Suprapubic skin (tissue), 4 donors: Measurements from ENCODE around the gene SRSF3. TPM values are rescaled to one million over a fixed set of nuclear protein-coding genes. Genes with fewer than 3 reads are reported as not detected.

Experiments used
- DNase-seq, 2 donors: peaks; one replicate each; pipeline ENCODE4 v3.0.0-alpha.2; 2019; ENCODE audit warnings: low spot score in 2 of 2
- H3K27ac ChIP-seq: fragments of 200-600 bp; sonication (generic); one replicate; pipeline ENCODE4 v1.5.1; 2019
- H3K27me3 ChIP-seq: fragments of 200-600 bp; sonication (generic); one replicate; pipeline ENCODE4 v1.5.1; 2019
- H3K36me3 ChIP-seq: fragments of 200-600 bp; sonication (generic); one replicate; pipeline ENCODE4 v1.5.1; 2019
- H3K4me1 ChIP-seq: fragments of 200-600 bp; sonication (generic); one replicate; pipeline ENCODE4 v1.5.1; 2019
- H3K4me3 ChIP-seq: fragments of 200-600 bp; sonication (generic); one replicate; pipeline ENCODE4 v1.5.1; 2019; ENCODE audit warnings: mild to moderate bottlenecking
- H3K9me3 ChIP-seq: fragments of 200-600 bp; sonication (generic); one replicate; pipeline ENCODE4 v1.5.1; 2019
- EP300 ChIP-seq: sonication (generic); formaldehyde crosslinking; IDR thresholded peaks from one replicate; pipeline ENCODE4 v1.6.1; 2017; ENCODE audit warnings: antibody characterized with exemption
- POLR2A ChIP-seq, 2 donors: fragments of 450-650 bp; IDR thresholded peaks; one replicate each; pipeline ENCODE4 v1.6.1; 2017; ENCODE audit warnings: antibody characterized with exemption in 2 of 2, mild to moderate bottlenecking in 2 of 2, moderate library complexity in 2 of 2
- POLR2AphosphoS5 ChIP-seq, 3 donors: sonication (generic); formaldehyde crosslinking; IDR thresholded peaks; one replicate each; pipeline ENCODE4 v1.6.1; 2017; ENCODE audit warnings: antibody characterized with exemption in 3 of 3
- WGBS: methylation state at CpG from one replicate; pipeline ENCODE4 v1.1.5; 2018; 5-methylcytosine and 5-hydroxymethylcytosine counted together
- total RNA-seq, 4 donors: library from RNA; depleted of rRNA; stranded (reverse); fragments of >200 nt; gene quantifications; one replicate each; pipeline ENCODE4 v1.1.0, GENCODE V29; 2016
- TF ChIP-seq, protein P1 (sequence below), 2 donors: fragments of 200-600 bp in 1 of 2; fragments of 450-650 bp in 1 of 2; sonication (generic) in 1 of 2; IDR thresholded peaks; one replicate each; pipeline ENCODE4 v1.5.1; 2016 to 2019; ENCODE audit warnings: antibody characterized with exemption in 2 of 2, mild to moderate bottlenecking in 1 of 2, moderate library complexity in 1 of 2

SRSF3 gene
- total RNA-seq, 4 donors from 2014 or later: 152 to 180 (median 167) TPM

DNA sequence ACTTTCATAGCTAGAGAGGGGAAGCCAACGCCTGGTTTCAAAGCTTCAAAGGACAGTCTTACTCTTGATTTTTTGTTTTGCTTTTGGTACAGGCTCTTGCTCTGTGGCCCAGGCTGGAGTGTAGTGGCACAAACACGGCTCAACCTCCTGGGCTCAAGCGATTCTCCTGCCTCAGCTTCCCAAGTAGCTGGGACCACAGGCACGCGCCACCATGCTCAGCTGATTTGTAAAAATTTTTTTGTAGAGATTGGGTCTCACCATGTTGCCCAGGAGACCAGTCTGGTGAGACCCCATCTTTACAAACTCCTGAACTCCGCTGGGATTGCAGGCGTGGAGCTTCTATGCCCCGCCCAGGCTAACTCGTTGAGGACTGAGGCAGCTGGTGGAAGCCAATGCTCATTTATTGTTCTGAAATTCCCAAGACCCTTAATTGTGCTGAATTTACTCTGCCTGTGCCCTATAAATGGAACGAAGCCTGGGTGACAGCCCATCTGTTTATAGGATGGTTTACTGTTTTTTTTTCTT, 18.0 kb downstream of the SRSF3 start:
- TF ChIP-seq EP300 (no peak), POLR2AphosphoS5 (IDR thresholded peaks at IDR 0.05) (no peak), POLR2A (IDR thresholded peaks at IDR 0.05) (no peak)
- TF ChIP-seq, protein P1, sequence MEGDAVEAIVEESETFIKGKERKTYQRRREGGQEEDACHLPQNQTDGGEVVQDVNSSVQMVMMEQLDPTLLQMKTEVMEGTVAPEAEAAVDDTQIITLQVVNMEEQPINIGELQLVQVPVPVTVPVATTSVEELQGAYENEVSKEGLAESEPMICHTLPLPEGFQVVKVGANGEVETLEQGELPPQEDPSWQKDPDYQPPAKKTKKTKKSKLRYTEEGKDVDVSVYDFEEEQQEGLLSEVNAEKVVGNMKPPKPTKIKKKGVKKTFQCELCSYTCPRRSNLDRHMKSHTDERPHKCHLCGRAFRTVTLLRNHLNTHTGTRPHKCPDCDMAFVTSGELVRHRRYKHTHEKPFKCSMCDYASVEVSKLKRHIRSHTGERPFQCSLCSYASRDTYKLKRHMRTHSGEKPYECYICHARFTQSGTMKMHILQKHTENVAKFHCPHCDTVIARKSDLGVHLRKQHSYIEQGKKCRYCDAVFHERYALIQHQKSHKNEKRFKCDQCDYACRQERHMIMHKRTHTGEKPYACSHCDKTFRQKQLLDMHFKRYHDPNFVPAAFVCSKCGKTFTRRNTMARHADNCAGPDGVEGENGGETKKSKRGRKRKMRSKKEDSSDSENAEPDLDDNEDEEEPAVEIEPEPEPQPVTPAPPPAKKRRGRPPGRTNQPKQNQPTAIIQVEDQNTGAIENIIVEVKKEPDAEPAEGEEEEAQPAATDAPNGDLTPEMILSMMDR (IDR thresholded peaks at IDR 0.05): no peak
- H3K9me3 ChIP-seq: no peaks in the 10 kb centered on the region
- peaks cover 34% of the 10 kb centered on the region for H3K36me3 ChIP-seq
- no peaks in the 10 kb centered on the region for H3K27me3 ChIP-seq
- WGBS: 92% methylated on average over 10 of the region's 10 CpGs
- H3K4me3 ChIP-seq: no peak overlapping the region
- H3K27ac ChIP-seq: no peak overlapping the region
- H3K4me1 ChIP-seq: peaks cover 26% of the 10 kb centered on the region
- DNase-seq: peak; percentile 39 to 64

DNA sequence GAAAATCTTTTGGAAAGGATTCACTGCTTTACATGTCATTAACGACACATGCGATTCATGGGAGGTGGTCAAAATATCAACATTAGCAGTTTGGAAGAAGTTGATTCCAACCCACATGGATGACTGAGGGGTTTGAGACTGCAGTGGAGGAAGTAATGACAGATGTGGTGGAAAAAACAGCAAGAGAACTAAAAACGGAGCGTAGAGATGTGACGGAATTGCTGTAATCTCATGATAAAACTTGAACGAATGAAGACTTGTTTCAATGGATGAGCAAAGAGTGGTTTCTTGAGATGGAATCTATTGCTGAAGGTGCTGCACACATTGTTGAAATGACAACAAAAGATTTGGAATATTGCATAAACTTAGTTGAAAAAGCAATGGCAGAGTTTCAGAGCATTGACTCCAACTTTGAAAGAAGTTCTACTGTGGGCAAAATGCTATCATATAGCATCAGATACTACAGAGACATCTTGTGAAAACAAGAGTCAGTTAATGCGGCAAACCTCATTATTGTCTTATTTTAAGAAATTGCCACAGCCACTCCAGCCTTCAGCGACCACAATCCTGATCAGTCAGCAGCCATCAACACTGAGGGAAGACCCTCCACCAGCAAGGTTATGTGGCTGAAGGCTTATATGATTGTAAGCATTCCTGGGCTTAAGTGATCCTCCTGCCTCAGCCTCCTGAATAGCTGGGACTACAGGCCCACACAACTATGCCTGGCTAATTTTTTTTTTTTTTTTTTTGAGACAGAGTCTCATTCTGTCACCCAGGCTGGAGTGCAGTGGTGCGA, 19.2 kb downstream of the SRSF3 start:
- Histone ChIP-seq H3K27me3 (no peaks in the 10 kb centered on the region), H3K36me3 (peaks cover 24% of the 10 kb centered on the region), H3K4me3 (no peak overlapping the region), H3K27ac (no peak overlapping the region), H3K9me3 (no peaks in the 10 kb centered on the region), H3K4me1 (peaks cover 21% of the 10 kb centered on the region)
- DNase-seq: peak in 1 of 2 donors; percentile 28
- TF ChIP-seq EP300 (no peak), POLR2A (IDR thresholded peaks at IDR 0.05) (no peak), POLR2AphosphoS5 (IDR thresholded peaks at IDR 0.05) (no peak)
- TF ChIP-seq, protein P1 (IDR thresholded peaks at IDR 0.05): no peak
- 88% methylated on average over 9 of the region's 9 CpGs for WGBS

DNA sequence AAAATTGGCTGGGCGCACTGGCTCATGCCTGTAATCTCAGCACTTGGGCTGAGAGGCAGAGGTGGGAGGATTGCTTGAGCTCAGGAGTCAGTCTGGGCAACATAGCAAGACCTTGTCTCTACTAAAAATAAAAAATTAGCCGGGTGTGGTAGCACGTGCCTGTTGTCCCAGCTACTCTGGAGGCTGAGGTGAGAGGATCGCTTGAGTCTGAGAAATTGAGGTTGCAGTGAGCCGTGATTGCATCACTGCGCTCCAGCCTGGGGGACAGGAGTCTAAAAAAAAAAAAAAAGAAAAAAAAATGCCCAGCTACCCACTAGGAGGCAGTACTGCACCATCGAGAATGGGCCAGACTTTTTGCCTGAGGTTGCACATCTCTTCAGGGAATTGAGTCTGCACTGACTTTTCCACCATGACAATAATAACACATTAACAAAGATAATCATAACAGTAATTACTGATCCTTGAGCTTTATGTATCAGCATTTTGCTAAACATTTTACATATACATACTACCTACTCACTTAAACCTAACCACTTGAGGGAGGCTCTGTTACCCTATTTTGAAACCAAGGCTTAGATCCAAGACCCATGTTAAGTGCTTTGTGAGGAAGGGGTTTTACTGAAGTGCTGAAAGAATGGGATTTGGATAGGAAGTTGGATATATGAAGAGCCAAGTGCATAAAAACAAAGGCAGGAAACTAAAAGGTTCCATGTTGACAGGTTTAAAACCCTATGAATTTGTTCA, 21.0 kb downstream of the SRSF3 start:
- no peak overlapping the region for H3K4me3 ChIP-seq
- H3K4me1 ChIP-seq: peaks cover 19% of the 10 kb centered on the region
- peak; percentile 73 to 78 for DNase-seq
- no peak overlapping the region for H3K27ac ChIP-seq
- TF ChIP-seq, protein P1 (IDR thresholded peaks at IDR 0.05): peak; percentile 53 to 88
- TF ChIP-seq EP300 (no peak), POLR2AphosphoS5 (IDR thresholded peaks at IDR 0.05) (no peak), POLR2A (IDR thresholded peaks at IDR 0.05) (no peak)
- H3K9me3 ChIP-seq: no peaks in the 10 kb centered on the region
- peaks cover 19% of the 10 kb centered on the region for H3K36me3 ChIP-seq
- WGBS: 37% methylated on average over 7 of the region's 7 CpGs
- H3K27me3 ChIP-seq: no peaks in the 10 kb centered on the region

DNA sequence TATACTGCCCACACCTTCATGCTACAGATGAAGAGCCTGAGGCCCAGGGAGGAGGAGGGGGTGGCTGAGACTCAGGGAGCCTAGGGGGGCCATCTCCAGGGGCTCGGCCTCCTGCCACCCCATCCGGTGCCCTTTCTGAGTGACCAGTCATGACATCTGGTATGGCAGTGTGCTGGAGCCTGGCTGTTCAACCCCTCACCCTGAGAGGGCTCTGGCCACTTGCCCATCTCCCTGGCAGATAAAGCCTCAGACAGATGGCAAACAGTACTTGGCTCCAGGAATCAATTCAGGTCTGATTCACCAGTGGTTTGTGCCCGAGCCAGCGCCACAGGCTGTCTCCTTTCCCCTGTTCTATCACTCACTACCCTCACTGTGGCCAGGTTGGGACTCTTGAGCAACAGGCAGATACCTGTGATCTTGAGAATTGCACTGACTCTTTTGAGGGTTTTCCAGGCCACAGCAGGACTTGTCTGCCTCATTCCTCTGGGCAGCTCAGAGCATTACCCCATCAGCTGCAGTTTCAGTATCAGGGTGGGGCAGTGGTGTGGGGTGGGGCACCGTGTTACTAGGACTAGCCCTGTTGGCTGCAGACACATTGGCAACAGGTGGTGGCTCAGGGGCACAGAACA, 22.8 kb downstream of the SRSF3 start:
- DNase-seq: peak; percentile 65 to 79
- Histone ChIP-seq H3K27ac (peak overlapping the region; percentile 28), H3K4me3 (no peak overlapping the region), H3K4me1 (peaks cover 19% of the 10 kb centered on the region), H3K36me3 (peaks cover 5% of the 10 kb centered on the region), H3K9me3 (no peaks in the 10 kb centered on the region), H3K27me3 (no peaks in the 10 kb centered on the region)
- WGBS: 43% methylated on average over 5 of the region's 5 CpGs
- peak in 2 of 3 donors; percentile 40 for TF ChIP-seq POLR2AphosphoS5 (IDR thresholded peaks at IDR 0.05)
- TF ChIP-seq EP300: no peak
- TF ChIP-seq, protein P1 (IDR thresholded peaks at IDR 0.05): no peak
- no peak for TF ChIP-seq POLR2A (IDR thresholded peaks at IDR 0.05)
